ENCODE data around the gene EIF2S2.

GRCh38 chr20:34104059-34104458 is 8.0 kb downstream of the EIF2S2 start:
- TF ChIP-seq CTCF (IDR thresholded peaks at IDR 0.05) (no peak), POLR2A (IDR thresholded peaks at IDR 0.05) (no peak)
